GM12873 (cell line): Measurements from ENCODE around the gene AP4E1.

Experiments
- CTCF ChIP-seq: IDR thresholded peaks from 2 replicates; pipeline ENCODE4 v1.5.1; 2012; ENCODE audit warnings: low read depth, mild to moderate bottlenecking, moderate library complexity, low read length, control low read depth; ENCODE audit not compliant: insufficient read depth; ENCODE audit errors: missing control alignments

AP4E1 gene

DNA sequence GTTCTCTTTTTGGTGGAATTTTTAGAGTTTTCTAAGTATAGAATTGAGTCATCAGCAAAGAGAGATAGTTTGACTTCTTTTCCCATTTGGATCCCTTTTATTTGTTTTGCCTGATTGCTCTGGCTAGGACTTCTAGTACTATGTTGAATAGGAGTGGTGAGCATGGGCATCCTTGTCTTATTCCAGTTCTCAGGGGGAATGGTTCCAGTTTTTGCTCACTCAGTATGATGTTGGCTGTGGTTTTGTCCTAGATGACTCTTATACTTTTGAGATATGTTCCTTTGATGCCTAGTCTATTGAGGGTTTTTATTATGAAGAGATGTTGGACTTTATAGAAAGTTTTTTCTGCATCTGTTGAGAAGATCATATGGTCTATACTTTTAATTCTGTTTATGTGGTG is 113.7 kb downstream of the AP4E1 start:
- TF ChIP-seq CTCF: no peak

GRCh38 chr15:51023499-51023898 is 115.0 kb downstream of the AP4E1 start:
- TF ChIP-seq CTCF: no peak

- TF ChIP-seq CTCF: no peak
These were observed 116.4 kb downstream of the AP4E1 start for GRCh38 chr15:51024735-51025453.

DNA sequence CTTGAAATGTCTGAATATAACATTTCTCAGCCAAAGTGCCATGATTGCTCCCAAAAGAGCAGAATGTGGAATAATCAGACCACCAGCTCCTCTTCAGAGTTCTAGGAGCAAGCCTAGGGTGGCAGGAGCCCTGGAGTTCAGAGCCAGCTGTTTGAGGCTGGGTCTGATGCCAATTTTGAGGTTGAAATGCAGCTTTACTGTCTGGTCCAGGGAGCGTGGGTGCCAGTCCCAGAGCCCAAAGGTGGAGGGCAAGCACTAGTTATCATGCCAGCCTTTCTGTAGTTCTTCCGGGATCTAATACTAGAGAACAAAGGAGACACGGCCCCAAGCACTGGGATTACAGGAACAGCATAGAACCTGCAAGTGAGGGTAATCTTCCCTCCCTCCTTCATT is 117.0 kb downstream of the AP4E1 start:
- TF ChIP-seq CTCF: no peak

DNA sequence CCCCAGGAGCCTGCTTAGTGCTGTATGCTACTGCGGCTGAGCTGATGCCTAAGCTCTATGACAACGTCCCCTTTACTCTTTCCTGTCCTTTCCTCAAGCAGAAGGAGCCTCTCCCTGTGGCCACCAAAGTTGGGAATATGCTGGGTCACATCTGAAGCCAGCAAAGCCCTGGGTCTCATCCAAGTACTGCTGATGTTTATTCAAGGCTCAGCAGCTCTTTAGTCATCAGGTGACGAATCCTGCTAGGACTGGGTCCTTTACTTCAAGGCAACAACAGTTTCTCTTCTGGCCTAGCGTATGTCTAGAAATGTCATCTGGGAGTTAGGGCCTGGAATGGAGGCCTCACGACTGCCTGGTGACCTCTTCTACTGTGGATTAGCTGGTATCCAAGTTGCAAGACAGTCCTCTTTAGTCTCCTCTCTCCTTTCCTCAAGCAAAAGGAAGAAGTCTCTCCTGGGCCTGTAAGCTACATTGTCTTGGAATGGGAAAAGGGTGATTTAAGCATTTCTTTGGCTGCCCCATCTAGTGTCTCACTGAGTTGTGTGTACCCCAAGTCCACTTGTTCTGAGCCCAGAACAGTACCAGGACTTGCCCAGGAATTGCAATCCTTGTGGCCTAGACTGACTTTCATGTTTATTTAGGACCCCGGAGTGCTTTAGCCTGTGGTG is 122.3 kb downstream of the AP4E1 start:
- TF ChIP-seq CTCF: no peak

DNA sequence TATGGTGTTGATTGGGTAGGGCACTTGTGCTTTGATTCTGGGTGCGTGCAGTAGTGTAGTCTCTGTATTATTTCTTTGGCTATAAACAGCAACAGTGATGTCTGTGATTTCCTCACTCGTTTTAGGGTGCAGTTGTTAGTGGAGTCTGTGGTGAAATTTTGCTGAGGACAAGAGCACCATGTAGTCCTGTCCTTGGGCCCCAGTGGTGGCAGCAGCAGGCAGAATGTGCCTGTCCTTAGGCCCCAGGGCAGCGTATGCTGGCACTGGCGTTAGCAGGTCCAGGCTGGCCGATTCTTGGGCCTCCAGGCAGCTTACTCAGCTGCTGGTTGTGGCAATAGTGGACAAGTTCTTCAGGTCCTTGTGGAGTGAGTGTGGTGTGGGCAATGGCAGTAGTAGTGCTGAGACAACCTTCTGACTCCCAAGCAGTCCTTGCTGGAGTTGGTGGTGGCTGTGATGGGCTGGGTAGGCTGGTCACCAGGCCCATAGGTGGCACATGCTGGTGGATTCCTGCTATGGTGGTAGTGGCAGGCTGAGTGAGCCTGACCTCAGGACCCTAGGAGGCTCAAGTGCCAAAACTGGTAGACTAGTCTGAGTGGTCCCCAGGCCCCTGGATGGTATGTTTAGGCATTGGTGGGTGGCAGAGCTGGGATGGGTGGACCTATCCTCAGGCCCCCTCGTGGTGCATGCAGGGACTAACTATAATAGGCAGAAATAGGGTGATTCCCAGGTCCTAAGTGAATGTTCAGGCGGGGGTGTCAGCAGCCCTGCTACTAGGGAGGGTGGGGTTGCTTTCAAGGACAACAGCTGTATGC is 129.9 kb downstream of the AP4E1 start:
- TF ChIP-seq CTCF: no peak

DNA sequence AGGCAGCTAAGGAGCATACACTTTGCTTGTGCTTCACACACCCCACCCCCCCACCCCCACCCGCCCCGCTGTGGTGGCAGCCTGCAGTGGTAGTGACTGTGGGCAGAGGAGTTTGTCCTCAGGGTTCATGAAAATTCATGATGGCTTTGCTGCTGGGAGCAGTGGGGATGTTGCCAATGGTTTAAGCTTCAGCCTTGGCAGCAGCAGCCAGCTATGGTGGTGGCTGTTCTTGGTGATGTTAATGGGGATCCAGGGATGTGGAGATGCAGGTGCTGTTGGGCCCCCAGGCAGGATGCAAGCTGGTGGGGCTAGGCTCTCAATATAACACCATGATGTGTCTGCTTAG is 130.5 kb downstream of the AP4E1 start:
- no peak for TF ChIP-seq CTCF
